Measurements from ENCODE around the gene CROCC.
A peak's percentile ranks its signal among the peaks of the same experiment; 100 is the strongest.

The CROCC gene

DNA sequence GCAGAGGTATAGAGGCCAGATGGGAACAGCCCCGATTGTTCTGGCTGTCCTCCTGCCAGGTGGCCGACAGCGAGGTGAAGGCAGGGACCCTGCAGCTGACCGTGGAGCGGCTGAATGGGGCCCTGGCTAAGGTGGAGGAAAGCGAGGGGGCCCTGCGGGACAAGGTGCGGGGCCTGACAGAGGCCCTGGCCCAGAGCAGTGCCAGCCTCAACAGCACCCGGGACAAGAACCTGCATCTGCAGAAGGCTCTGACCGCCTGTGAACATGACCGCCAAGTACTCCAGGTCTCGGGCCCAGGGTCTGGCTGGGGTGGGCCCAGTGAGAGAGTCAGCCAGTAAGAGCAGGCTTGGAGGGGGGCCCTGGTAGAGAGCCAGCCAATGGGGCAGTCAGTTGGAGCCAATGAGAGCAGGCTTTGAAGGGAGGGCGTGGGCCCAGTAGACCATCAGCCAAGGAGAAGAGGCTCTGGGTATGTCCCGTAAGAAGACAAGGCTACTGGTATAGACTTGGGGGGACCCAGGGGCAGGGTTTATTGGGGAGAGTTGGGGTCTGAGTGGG lies 47.4 kb downstream of the CROCC start:
- DNase-seq (ENCODE audit: low spot score), result no peak

DNA sequence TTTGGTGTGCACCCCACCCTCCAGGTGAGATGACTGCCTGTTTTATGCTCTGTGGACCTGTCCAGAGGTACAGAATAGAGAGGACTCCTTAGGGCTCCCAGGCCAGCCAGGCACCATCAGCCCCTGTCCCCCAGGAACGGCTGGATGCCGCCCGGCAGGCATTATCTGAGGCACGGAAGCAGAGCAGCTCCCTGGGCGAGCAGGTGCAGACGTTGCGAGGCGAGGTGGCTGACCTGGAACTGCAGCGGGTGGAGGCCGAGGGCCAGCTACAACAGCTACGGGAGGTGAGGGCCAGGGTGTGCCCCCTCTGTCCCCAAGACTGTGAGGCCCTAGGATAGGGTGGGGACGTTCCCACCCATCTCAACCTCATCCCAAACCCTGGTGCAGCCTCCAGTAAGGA lies 47.9 kb downstream of the CROCC start:
- DNase-seq (ENCODE audit: low spot score), result no peak

DNA sequence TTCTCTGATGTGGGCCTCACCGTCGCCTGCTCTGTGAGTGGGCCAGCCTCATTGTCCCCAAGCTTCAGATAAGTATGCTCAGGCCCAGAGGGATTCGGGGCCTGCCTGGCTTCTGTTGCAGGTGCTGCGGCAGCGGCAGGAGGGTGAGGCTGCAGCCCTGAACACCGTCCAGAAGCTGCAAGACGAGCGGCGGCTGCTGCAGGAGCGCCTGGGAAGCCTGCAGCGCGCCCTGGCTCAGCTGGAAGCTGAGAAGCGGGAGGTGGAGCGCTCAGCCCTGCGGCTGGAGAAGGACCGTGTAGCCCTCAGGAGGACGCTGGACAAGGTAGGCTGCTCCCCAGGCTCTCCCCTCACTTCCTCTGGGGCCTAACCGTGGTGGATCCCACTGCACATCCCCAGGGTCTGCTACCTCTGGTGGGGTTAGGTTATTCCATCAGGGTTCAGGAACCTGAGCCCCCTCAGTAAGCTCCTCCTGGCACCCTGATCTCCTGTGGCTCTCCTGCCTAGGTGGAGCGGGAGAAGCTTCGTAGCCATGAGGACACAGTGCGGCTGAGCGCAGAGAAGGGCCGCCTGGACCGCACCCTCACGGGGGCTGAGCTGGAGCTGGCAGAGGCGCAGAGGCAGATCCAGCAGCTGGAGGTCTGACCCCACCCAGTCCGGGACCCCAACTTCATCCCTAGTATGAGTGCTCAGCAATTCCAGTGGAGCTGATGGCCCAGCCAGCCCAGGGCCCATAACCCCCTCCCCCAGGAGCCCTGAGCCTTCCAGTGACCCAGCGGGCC lies 48.6 kb downstream of the CROCC start:
- DNase-seq (ENCODE audit: low spot score), result no peak

DNA sequence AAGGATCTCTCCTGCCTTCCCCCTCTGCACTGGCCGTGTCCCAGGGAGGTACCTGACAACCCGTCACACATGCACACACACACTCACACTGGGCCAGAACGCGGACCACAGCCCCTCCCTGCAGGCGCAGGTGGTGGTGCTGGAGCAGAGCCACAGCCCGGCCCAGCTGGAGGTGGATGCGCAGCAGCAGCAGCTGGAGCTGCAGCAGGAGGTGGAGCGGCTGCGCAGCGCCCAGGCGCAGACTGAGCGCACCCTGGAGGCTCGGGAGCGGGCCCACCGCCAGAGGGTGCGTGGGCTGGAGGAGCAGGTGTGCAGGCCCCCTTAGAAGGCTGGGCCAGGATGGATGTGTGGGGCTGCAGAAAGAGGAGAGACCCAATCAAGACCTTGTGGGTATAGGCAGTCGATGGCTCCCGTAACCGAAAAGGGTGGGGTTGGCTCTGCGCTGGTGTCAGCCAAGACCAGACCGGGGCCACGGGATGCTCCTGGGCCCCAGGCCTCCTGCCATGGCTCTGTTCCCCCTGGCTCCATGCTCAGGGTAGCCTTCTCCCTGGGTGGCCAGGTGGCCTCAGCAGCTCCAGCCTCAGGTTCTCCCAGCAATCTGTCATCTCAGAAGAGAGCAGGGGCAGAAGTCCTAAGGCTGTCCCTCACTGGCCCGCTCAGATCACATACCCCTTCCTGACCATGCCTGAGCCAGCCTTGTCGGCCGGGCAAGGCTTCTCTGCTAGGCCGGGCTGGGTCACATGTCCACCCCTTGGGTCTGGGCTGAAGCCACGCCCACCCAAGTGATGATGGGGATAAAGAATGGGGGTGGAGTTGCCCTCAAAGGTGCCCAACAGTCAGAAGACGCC lies 49.8 kb downstream of the CROCC start:
- DNase-seq (ENCODE audit: low spot score), result peak; percentile 69

DNA sequence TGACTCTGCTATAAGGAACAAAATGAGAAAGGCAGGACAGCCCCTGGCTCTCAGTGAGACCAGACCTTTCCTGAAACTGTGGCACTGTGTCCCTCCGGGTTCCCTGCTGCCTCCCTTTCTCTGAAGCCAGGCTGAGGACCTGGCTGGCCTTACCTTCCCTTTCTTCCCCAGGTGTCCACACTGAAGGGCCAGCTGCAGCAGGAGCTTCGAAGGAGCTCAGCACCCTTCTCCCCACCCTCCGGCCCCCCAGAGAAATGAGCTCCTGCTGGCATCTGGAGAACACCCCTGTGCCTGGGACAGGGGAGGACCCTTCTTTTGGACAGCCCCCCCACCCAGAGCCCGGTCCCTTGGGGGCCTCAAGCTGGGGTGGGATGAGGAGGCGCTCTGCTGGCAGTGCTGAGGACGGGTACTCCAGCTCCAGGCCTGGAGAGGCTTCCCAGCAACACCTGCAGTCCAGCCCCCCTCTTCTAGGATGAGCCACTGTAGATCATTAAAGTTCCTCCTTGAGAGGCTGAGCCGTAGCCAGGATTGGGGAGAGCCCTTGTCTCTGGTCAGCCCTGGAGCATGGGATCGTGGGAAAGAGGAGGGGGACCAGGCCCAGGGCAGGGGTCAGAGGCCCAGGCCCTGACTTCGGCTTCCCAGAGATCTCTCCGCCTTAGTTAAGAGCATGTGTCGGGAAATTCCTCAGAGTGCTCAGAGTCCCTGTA lies 50.6 kb downstream of the CROCC start:
- DNase-seq (ENCODE audit: low spot score), result no peak

DNA sequence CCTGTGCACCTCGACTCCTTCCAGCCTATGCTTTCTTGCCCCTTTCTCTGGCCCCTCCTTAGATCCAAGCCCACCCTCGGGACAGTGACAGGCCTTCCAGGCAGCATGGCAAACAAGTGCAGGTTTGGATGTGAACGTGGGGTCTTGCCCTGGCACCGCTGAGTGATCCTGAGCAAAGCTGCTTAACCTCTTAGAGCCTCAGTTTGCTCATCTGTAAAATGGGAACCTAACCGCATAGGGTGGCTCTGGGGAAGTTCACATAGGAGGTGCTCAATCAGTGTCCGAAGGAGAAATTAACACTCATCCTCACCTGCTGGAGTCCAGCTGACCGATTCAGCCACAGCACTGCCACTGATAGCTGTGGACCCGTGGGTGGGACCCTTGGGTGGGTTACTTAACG lies 51.5 kb downstream of the CROCC start:
- no peak for DNase-seq (ENCODE audit: low spot score)

DNA sequence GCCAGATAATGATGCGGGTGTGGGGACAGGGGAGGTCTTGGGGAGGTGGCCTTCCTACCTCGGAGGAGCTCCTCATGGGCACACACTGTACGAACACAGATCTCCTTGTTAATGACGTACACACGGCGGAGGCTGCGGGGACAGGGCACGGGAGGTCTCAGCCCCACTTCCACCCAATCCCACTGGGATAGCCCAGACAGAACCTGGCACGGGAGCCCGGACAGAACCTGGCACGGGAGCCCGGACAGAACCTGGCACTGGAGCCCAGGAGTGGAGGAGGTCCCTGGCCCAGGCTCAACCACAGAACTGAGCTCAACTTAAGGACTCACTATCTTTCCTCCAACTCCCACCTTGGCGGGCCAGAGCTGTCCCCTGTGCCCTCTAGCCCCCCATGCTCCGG lies 53.5 kb downstream of the CROCC start:
- no peak for DNase-seq (ENCODE audit: low spot score)

DNA sequence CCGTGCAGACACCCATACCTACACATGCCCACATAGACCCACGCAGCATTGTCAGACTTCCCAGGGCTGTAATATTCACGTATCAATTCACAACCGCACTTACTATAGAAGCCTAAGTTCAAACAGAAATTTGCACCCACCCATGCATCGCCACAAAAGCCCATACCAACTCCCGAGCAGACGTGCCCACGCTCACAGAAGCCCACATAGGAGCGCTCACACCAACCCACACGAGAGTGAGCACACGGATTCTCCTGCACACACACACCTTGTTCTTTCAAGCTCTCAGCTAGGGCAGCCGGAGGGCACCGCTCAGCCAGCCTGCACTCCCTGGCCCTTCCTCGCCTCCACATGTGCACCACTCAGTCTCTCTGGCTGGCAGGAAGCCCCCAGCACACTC lies 54.1 kb downstream of the CROCC start:
- DNase-seq (ENCODE audit: low spot score), result no peak

DNA sequence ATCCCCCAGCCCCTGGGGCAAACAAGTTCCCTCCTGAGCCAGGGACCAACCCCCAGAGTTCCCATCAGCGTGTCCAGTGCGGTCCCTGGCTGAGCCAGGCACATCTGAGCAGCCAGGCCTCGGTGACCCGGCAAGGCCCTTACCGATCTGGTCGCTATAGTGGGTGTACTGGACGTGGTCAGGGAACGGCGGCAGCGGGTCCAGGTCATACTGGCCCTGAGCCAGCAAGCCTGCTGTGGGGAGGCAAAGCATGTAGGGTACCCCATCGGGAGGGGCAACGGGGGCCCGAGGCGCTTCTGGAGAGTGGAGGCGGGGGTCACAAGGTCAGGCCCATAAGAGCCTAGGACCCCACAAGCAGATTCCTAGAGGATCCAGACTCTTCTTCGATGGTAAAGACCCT lies 55.2 kb downstream of the CROCC start:
- no peak for DNase-seq (ENCODE audit: low spot score)

DNA sequence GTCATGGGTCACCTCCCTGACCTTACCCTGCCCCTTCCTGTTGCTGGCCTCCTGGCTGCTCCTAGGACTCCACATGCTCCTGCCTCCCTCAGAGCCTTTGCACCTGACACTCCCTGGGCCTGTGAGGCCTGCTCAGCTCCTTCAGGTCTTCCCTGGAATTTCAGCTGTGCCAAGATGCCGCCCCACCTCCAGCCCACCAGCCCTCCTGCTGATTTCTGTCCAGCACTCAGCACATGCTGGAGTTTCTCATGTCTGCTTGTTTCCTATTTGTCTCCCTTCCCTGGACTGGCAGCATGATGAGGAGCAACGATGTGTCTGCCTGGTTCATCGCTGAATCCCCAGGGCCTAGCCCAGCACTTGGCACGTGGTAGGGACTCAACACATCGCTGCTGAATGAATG lies 55.6 kb downstream of the CROCC start:
- DNase-seq (ENCODE audit: low spot score), result no peak

DNA sequence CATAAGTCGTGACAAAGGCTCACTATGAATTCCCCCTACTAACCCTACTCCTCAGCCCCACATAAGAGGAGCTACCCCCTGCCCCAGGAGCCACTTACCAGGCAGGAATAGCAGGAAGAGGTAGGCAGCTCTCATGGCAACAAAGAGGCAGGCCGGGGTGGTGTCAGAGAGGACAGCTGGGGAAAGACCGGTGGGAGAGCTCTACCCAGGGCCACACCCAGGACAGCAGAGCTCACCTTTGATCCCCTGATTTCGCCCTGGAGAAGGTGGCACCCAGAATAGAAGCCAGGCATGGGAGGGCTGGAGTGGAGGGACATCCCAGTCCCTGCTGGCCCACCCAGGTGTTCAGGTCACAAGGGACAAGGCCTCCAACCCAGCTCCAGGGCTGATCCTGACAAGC lies 56.4 kb downstream of the CROCC start:
- no peak for DNase-seq (ENCODE audit: low spot score)

DNA sequence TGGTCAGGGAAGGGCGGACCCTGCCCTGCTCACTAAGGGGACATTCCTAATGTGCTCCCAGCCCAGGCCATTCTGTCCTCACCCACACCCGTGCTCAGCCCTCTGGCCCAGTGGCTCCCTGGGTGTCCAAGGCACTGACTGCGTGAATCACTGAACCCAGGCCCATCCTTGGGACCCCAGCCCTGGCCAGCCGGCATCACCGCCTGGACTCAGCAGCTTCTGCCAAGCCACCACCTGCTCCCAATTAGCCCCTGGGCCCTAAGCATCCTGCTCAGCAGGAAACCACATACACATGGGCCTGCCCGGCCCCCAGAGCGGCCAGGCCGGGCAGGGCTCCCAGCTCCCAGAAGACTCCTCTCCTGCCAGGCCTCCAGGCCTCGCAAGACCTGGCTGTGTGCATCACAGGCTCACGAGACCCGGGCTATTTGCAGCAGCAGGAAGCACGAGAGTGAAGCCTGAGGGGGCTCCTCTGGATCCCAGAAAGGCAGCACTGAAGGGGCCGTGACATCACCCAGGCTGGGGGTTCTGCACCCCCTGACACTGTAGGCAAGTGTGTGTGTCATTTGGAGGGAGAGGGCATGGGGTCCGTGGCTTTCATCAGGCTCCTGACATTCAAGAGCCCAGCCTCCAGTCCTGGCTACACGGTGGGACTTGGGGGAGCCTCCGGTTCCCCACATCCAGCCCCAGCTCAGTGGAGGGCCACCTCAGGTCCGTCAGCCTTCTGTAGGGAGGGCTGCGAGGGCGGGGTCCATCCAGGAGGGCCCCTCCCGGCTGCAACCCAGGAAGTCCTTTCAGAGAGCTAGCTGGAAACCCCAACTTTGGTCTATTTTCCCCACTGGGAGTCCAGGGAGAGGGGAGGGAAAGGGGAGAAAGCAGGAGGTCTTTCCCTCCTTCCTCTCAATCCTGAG lies 57.1 kb downstream of the CROCC start:
- peak; percentile 97 for DNase-seq (ENCODE audit: low spot score)

DNA sequence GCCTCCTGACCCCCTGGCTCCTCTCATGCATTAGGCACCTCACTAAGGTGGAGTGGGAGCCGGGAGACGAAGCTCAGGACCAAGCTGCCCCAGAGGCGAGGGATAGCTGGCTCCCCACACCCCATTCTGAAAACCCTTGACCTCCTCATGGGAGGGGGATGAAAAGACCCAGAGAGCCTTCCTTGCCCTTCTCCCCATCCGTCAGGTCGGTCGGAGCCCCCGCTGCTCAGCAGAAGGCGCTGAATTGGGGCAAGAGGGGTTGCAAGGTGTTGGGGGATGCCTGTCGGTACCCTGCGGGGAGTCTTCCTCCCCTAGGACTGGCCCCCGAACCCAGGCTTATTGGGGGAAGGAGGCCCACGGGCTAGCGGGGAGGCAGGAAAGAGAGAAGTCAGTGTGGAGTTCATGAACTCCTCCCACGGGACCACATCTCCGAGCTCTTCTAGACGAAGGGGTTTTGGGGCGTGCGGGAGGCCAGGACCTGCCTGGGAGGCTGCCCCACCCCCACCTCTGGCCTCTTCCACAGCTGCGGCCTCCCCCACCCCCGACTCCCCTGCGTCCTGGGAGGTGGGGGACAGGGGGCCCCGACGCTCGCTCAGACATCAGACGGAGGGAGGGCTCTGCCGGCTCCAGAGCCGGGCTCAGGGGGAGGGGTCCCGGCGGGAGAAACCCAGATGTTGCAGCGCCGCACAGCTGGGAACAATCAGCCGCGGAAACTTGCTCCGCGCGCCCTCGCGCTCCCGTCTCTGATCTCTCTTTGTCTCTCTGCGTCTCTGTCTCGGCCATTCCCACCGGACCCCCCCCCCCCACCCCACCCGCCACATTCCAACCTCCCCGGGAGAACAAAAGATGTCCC lies 58.0 kb downstream of the CROCC start:
- peak; percentile 40 for DNase-seq (ENCODE audit: low spot score)

DNA sequence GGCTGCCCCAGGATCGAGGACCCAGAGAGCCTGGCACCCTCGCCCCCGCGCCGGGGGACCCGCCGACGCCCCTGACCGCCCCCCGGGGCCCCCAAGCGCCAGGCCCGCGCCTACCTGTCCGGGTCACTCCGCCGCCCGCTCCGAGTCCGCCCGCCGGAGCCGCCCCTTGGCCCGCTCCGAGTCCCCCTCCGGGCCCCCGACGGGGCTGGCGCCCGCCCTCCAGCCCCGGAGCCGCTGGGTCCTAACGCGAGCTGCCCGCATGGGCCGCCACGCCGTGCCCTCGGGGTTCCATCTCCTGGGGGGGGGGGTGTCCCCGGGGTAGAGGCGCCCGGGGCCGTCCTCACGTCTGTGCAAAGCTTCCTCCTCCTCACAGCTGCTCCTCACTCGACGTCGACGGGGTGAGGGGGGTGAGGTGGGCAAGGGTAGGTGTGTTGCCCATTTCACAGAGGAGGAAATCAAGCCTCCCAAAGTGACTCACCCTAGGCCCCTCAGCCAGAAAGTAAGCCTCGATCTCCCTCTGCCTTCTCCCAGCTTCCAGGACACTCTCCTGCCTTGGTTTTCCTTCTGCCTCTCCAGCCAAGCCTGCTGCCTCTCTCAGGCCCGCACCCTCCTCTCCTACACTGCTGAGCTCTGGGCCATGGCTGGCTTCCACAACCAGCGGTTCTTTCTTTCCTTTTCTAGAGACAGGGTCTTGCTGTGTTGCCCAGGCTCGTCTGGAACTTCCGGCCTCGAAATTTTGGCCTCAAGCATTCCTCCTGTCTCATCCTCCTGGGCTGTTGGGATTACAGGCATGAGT lies 58.9 kb downstream of the CROCC start, which contains the start of gene MFAP2:
Gene MFAP2, minus strand, starts transcription at position 148 of the 796 bp plus-strand sequence. CDS start 2,347 bp downstream, outside the sequence.
- DNase-seq (ENCODE audit: low spot score), result peak; percentile 58

DNA sequence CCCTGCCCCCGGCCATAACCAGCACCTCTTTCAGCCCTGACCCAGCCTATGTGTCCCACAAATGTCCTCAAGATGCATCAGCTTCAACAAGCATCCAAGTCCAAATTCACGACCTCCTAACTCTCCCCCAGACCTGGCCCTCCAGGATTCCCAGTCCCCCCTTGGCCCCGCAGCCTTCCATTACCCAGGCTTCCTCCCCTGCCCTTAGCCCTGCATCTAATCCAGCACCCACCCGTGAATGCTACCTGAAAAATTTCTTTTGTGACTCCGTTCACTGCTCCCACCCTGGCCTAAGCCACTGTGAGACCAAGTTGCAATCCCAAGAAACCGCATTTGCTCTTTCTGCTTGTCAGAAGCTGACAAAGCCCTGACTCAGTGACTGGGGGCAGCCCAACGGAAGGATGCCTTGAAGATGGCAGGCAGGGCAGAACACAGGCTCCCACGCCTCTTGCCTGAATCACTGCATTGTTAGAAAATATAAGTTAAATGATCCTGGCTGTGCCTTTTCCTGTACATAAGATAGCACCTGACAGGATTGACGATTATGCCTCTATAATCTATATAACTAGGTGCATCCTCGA lies 59.6 kb downstream of the CROCC start:
- DNase-seq (ENCODE audit: low spot score), result peak; percentile 84

DNA sequence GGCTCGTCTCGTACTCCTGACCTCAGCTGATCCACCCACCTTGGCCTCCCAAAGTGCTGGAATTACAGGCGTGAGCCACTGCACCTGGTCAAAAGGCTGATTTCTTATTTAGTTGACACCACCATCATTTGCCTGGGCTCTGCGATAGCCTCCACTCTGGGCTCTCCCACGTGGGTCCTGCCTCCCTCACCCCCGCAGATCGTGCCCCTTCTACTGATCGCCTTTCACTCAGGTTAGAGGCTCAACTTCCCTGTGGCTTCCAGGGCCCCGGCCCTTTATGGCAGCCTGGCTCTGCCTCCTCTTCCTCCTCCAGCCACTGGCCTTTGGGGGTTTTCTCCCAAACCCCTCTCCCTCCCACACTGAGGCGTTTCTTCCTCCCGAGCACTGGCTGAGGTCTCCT lies 61.2 kb downstream of the CROCC start:
- no peak for DNase-seq (ENCODE audit: low spot score)

DNA sequence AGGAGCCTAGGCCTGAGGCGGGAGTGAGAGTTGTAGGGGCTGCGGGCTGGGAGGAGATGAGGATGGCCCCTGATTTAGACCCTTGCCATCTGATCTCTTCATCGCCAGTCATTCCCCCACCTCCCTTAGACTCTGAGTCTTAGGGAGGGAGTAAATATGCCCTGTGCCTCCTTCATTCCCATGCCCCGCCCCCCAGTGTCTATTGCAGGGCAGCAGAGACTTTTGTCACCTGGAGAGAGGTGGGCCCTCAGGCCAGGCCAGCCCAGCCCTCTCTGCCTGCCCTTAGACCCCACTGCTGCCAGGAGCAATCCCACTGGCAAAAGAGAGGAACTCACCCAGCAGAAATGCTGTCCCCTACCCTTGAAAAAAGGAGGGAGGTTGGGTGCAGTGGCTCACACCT lies 61.9 kb downstream of the CROCC start:
- no peak for DNase-seq (ENCODE audit: low spot score)

DNA sequence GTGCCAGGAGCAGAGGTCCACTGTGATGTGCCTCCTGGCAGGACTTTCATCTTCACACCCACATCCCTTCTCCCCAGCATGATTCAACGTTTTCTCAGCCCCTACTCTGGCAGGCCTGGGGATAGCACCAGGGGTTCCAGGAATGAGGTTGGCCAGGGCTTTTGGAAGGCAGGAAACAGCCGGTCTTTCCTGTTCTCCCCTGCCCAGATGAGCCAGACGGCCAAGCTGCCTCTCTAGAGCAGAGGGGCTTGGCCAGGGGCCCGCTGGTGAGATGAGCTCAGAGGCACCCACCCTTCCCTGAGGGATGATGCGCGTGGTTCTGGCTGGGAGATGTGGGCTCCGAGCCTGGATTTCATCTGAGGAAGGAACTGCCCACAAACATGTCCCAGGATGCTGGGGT lies 63.0 kb downstream of the CROCC start:
- peak; percentile 87 for DNase-seq (ENCODE audit: low spot score)

DNA sequence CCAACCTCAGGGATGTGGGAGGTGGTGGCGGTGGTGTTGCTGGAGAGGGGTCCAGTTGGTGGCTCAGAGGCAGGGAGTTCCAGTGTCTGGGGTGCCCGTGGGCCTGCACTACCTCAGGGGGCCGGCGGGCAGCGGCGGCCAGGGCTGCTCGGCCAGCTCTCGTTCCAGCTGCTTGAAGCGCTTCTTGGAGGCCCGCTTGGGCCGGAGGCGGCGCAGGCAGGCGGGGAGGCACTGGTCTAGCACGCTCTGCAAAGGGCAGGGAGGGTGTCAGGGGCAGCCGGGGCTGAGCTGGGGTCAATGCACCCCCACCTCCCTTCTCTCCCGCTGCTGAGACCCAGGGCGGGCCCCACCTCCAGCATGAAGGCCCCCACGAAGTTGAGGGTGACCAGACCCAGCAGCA lies 64.4 kb downstream of the CROCC start:
- no peak for DNase-seq (ENCODE audit: low spot score)

Data from AG08395 (cell line).